CD4-positive, alpha-beta T cell treated with Interleukin-17A for 4 hours (primary cell): ENCODE measurements around the gene CD84.

Experiments used
- DNase-seq: peaks from one replicate; pipeline ENCODE4 v3.0.0-alpha.2; 2020; ENCODE audit warnings: mixed read lengths

CD84 gene, protein sequence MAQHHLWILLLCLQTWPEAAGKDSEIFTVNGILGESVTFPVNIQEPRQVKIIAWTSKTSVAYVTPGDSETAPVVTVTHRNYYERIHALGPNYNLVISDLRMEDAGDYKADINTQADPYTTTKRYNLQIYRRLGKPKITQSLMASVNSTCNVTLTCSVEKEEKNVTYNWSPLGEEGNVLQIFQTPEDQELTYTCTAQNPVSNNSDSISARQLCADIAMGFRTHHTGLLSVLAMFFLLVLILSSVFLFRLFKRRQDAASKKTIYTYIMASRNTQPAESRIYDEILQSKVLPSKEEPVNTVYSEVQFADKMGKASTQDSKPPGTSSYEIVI

DNA sequence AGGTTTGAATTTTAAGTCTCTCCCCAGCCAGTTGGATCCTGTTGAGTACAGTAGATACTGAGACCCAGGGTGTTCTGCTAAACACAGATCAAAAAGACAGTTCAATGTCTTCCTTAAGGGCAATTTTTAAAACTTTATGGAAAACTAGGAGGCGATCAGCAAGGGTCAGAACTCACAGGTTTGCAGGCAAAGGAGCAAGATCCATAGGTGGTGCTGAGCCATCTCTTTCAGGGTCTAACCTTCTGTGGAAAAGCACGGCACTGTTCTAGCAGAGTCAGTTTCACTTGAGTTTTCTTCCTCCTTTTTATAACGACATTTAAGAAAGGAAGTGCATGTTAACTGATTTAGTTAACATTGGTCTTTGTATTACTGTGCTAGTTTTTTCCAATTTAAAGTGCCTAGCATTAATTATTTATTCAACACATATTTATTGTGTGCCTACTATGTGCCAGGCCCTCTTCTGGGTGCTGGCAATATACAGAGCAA lies at the start of gene CD84:
CD84 (minus strand) TSS at position 281 of the 486 bp plus-strand sequence; CDS start at position 222, 59 bp downstream.
- peak; percentile 40 for DNase-seq

DNA sequence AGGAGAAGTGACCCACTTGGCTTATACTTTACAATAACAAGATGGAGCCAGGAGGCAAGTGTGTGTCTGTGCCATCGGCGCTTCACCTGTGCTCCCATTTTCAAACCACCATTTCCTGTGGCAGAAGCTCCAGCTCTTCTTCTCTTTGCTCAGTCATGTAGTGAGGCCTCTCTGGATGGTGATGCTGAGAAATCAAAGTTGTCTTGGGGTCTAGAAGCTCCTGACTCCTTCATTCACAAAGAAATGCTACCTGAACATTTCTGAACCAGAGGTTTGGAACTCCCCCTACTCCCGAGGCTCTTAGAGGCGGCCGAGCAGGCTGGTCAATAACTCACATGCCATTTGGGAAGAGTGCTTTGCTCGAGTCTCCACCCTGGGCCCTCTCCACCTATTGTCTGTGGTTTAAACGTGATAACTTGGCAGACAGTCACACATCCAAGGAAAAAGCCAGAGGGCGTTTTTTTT lies 49.5 kb upstream of the CD84 start:
- DNase-seq: peak; percentile 59

DNA sequence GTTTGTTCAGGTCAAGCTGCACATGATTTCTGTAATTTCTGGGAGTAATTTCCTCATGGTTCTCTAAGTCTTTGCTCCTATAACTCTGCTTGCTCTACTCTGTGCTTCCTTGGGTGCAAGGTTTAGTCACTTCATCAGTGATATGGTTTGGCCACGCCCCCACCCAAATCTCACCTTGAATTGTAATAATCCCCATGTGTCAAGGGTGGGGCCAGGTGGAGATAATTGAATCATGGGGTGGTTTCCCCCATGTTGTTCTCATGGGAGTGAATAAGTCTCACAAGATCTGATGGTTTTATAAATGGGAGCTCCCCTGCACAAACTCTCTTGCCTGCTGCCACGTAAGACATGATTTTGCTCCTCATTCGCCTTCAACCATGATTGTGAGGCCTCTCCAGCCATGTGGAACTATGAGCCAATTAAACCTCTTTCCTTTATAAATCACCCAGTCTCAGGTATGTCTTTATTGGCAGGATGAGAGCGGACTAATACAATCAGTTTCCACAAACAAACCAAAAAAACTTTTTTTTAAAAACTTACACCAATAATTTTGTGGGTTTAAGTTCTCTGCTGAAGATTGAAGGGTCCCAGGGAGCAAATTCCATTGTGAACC lies 48.5 kb upstream of the CD84 start:
- peak; percentile 73 for DNase-seq

DNA sequence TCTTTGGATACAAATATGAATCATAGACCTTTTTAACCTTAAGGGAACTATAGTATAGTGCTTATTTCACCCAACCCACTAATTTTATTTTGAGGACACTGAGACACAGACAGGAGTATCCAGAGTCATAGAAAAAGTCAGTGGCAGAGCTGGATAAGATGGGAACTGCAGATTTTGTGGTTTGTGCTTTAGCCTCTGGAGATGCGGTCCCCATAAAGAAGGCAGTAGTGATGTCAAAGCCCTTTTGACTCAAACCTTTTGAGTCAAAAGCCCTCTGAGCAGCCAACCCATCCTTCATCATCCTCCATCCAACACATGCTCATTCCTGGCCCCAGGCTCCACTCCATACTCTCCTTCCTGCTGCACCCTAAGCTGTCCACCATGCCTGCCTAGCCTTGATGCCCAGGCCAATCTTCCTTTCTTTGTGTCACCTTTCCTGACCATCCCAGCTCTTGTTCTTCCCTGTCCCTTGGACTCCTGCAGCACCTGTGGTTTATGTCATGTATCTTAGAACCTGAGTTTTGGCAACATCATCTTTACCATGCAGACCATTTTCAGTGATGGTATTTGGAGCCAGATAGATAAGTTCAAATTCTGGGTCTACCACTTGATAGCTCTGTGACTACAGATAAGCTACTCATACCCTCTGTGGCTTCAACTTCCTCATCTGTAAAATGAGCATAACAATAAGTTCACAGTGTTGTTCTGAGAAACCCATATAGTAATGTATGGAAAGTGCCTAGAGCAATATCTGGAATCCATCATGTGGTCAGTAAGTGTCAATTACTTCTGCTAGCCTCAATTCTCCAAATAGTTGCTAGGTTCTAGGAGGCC lies 47.4 kb upstream of the CD84 start:
- no peak for DNase-seq

DNA sequence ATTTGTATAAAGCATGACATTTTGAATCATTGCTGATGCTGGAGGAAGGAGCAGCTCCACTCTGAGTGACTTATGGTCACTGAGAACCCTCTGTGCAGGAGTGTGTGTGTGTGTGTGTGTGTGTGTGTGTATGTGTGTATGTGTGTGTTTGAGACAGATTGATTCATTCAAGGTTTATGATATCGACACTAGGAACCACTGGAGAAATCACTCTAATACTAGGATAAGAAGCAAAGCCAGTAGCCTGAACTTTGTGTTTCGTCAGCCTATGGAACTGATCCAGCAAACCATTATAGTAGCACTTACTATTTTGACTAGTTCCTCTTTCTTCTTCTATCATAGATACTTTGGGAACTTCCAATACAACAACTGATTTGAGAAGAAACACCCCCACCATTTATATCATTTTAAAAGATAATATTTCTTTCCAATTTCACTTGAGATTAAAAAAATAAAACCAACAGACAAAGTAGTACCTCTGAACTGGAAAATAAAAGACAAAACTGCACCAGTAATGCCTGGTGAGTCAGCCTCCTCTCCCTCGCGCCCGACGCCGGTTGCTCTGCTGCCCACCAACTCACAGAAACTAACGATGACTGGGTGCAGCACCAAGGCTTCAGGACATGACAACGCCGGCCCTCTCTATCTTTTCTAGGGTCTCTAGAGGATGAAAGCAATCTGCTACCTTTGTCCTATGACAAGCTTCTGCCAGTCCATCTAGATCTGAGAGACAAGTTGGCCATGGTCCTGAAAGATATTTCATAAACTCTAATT lies 46.6 kb upstream of the CD84 start:
- DNase-seq: peak; percentile 78

DNA sequence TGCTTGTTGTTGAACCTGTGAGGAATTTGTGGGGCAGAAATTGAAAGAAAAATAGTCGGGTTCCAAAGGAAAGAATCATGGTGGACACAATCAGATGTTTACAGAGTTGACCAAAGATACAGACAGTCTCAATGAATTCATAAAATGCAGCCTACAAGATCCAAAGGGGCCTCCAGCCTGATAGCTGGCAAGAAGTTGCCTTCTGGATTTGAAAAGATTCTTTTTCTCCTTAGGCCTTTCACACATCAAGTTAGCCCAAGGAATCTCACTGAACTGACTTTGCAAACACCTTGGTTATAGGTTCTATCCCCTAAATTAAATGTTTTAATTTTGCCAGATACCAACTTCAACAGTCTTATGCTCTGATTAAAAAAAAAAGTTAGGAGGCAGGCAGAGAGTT lies 46.0 kb upstream of the CD84 start:
- DNase-seq: no peak

DNA sequence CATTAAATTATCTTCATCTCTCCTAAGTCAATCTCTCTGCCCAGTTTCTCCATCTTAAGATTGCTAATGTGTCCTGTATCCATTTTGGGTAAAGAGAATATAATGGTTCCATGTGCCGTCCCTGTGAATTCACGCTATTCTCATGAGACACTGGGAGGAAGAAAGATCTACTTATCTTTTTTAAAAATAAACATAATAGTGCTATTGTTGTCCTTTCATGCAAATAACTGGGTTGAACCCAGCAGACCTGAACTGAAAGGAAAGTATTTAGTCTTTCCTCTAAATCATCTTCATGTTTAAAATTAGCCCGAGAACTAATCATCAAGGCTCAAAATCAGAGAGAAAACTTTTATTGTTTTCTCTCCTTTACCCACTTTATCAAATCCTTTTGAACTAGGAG lies 45.2 kb upstream of the CD84 start:
- DNase-seq: no peak

DNA sequence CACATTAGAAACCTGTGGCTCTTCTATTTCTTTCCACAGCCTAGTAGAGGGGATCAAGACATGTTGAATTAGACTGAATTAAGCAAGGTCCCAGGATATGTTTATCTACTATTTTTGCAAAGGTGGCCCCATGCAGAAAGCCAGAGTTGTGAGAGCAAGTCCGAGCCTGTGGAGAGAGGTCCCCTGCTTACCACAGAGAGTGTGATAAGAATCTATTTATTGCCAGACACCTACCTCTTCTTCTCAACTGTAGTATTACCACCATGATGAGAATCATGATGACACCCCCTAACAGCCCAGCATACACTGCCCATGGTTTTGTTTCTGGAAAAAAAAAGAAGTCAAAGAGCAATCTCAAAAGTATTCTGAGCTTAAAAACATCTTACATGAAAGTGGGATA lies 44.6 kb upstream of the CD84 start:
- DNase-seq: no peak

DNA sequence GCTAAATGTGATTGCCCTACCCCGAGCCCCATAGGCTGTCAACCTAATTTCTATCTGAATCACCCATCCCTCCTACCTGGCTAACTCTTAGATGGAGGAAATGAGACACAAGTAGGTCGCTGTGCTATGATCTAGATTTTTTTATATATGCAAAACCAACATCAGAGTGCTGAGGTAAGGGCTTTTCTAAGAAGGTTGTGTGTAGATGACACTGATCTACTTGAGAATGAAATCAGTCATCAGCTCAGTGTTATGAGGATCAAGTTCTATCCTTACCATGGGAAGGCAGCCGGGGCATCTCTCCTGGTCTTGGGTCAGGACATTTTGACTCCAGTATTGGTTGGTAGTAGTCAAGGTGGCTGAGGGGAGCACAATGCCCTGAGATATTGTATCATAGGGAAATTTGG lies 43.9 kb upstream of the CD84 start:
- peak; percentile 48 for DNase-seq

DNA sequence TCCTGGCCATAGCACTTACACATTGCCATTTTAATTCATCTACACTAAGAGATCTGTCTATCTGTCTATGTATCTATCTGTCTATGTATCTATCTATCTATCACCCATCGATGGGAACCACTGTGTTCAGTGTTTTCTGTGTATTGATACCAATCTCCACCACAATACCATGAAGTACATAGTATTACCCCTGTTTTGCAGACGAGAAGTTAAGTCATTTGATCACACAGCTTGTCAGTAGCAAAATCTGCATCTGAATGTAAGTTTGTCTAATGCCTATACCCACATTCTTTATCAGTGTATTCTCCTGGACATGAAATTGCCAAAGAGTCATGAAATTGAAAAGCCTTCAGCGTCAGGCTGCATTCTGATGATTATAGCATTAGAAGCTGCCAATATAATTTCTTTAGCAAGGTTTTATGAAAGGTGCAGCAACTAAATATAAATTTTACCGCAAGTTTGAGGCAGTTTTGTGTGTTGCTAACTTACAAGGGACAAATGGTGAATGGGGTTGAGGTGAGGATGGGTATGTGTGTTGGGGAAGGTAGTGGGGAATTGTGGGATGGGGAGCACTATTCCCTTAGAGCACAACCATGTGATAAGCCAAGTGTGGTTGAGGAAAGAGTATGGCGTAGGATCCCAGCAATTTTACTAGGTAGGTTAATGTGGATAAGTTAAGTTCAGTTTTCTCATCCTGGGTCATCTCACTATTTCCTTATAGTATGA lies 43.4 kb upstream of the CD84 start:
- no peak for DNase-seq

DNA sequence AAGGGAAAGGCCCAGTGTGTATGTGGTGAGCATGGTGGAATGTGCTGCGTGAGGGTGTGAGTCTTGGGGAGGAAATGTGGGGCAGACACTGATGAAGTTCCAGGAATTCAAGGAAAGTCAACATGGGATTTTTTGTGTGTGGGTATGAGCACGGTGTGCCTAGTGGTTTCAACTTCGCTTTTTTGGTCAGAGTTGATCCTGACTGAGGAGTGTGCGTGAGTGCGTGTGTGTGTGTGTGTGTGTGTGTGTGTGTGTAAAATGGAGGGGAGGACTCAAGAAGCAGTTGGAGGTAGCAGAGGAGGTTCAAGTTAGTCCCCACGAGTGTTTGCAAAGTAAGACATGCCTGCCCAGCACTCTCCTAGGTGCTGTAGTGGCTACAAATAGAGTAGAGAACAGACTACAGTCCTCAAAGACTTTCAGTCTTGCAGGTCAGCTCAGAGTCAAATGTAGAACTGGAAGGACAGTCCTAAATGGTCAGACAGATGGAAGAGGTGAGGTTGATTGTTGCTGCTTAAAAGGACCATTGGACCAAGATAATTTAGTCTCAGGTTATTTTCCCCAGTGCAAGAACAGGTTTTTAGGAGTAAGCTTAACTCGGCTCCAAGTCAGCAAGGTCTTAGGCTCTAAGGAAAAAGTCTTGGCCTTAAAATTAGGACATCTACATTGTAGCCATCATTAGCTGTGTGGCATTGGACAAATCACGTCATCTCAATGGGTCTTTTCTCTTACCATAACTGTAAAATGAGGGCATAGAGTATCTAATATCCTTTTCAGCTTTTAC lies 42.5 kb upstream of the CD84 start:
- no peak for DNase-seq

DNA sequence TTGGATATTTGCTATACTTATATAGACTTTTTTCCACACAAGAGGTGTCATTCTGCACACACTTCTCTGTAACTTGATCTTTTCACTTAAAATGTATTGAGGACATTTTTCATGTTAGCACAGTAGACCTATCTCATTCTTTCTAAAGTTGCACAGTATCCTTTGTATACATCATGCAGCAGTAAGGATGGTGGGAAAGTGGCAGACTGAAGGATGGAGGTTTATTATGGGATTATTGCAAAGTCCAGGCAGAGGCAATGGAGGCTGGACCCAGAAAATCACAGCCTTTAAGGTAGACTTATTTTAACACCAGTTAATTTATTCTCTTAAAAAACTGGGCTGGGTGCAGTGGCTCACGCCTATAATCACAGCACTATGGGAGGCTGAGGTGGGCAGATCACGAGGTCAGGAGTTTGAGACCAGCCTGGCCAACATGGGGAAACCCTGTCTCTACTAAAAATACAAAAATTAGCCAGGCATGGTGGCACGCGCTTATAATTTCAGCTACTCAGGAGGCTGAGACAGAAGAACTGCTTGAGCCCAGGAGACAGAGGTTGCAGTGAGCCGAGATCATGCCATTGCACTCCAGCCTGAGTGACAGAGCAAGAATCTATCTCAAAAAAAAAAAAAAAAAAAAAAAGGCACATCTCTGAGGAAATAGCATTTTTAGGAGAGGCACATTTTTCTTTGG lies 41.8 kb upstream of the CD84 start:
- no peak for DNase-seq

DNA sequence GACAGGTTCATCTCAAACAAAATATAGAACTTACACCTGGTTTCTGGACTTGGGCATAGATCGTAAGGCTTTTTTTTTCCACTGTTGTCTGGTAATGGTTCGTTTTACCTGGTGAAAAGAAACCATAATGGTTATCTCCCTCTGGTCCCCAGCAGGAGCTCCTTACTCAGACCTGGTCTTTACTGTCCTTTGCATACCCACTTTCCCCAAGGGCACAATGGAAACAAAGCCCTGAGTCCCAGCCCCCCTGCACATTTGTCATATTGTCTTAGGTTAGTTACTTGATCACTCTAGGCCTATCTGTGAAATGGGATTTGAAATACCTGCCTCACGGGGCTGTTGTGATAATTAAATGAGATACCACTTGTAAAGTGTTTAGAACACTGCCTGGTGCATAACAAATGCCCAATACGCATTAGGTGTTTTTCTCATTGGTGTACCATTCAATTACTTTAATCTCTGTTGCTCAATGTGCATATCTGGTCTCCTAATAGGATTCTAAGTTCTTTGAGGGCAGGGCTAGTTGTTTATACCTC lies 40.5 kb upstream of the CD84 start:
- no peak for DNase-seq

DNA sequence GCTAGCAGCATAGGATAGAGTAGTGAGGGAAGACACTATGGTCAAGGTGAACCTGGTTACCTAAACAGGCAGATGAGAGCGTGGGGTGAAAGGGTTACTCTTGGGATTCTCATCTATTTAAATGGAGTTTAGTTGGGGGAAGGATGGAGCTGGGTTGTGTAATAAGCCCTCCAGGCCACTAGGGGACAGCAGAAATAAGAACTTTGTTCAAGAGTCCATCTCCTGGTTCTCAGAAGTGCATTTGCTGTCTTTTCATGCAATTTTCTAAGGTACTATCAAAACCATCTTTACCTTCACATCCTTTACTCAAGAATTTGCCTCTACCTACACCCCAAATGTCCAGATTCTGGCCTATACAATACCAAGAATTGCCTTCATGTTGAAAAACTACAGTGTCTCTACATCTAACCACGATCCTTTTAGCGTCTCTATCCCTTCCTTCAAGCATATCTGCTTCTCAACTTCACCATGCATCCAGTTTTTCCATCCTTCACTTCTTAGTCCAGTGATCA lies 39.5 kb upstream of the CD84 start:
- peak; percentile 55 for DNase-seq

DNA sequence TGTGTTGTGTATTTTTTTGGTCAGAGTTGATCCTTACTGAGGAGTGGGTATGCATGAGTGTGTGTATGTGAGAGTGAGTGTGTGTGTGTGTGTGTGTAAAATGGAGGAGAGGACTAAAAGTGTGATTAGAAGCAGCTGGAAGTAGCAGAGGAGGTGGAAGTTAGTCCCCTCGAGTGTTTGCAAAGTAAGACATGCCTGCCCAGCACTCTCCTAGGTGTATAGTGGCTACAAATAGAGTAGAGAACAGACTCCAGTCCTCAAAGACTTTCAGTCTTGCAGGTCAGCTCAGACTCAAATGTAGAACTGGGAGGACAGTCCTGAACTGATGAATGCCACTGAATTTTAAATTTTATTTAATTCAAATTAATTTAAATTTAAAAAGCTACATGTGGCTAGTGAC lies 39.0 kb upstream of the CD84 start:
- no peak for DNase-seq

DNA sequence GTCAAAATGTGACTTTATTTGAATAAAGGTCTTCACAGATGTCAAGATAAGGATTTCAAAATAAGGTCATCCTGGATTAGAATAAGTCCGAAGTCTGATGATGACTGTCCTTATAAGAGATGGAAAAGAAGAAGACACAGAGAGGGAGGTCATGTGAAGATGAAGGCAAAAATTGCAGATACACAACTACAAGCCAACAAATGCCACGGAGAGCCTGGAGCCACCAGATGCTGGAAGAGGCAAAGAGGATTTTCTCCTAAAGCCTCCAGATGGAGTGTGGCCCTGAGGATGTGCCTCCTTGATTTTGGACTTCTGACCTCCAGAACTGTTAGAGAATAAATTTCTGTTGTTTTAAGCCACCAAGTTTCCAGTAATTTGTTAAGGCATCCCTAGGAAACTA lies 36.4 kb upstream of the CD84 start:
- no peak for DNase-seq

DNA sequence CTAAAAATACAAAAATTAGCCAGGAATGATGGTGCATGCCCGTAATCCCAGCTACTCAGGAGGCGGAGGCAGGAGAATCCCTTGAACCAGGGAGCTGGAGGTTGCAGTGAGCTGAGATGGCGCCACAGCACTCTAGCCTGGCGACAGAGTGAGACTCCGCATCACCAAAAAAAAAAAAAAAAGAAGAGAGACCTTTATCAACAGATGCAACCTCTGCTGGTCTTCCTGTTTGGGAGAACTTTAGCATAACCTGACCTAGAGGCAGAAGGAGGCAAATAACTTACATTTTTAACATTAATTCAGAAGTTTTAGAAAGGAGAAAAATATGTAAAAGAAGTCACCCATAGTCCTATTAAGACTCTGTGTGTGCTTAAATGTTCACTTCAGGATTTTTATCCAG lies 35.1 kb upstream of the CD84 start:
- DNase-seq: no peak

DNA sequence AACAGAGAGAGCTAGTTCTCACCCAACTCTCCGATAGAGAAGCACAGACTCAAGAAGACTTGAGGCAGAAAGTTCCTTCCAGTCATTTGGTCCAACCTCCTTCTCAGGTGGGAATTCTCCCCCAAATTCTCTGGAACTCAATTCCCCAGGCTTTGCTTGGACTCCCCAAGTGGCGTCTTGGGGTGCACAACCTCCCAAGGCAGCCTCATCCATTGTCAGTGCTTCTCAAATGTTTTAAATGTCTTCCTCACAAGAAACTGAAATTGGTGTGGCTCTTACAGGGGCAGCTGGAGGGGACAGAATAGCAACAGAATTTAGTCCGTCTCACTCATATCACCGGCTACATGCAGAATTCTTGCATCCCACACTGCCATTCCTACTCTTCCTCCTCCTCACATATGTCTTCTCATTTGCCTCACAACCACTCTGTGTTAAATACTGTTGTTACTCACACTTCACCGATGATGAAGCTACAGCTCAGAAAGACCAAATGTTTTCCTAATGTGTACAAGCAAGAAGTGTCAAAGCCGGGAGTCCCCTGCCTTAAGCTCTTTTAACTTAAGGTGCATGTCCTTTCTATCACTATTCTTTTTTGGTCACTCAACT lies 33.4 kb upstream of the CD84 start:
- no peak for DNase-seq

DNA sequence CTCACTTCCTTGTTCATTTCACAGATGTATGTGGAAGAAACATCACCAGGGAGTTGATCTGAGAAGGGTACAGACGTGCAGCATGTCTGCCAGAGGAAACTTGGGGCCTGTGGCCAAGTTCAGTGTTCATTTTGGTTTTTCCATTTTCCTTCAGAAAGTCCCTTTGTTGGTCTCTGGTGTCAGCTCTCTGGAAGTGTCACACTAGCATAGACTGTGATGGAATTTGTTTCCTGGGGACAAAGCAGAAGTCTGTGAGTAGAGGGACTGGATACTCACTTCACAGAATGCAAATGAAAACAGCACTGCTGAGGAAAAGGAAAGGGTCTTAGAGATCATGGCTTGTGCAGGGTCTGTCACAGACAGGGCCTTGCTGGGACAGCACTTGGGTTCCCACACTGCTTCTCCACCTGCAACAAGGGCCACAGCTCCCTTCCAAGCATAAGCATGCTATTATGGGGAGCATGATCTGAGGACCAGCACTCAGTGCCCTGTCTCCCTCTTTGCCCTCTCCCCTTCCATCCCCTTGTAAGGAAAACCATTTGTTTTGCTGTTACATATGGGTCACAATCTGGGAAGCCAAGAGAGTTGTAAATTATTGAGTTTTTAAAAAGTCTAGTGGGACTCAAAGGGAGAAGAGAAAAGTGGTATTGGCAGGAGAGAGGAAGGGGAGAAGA lies 31.4 kb upstream of the CD84 start:
- DNase-seq: no peak
